ENCODE results near the gene CD300H.
"Not testable (repeated sequence)": the region's sequence is repeated elsewhere in the genome, so short reads cannot be mapped to it uniquely, and the experiment has no call there.

CD300H gene

DNA sequence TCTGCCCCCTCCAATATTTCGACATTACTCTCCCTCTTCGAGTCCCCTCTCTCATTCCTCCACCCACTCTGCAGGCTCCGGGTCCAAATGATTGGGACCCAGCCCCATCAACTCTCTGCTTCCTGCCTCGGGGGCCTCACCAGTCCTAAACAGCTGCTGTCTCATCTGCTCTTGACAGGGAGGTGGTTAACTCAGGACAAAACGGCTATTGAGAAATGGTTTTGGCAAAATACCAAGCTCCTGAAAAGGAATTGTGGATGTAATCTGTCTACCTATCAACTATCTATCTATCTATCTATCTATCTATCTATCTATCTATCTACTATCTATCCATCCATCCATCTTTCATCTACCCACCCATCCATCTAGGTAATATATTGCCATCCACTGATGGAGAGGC is 2.2 kb downstream of the CD300H start:
- Histone ChIP-seq H3K27me3 (ENCODE audit: low read depth, low read length) (no peaks in the 10 kb centered on the region), H3K4me3 (ENCODE audit: low read depth in 1 of 2, low read length in 2 of 2) (no peak overlapping the region), H3K4me1 (ENCODE audit: control insufficient read depth in 1 of 2, insufficient read depth in 2 of 2, low read length in 2 of 2) (no peaks in the 10 kb centered on the region)

DNA sequence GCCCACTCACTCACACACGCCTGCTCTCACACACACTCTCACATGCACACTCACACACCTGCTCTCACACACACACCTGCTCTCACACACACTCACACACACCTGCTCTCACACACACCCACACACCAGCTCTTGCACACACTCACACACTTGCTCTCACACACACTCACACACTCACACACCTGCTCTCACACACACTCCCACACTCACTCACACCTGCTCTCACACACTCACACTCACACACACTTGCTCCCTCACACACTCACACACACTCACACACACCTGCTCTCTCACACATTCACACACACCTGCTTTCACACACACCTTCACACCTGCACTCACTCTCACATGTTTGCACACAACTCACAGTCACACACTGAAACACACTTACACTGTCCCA is 4.0 kb downstream of the CD300H start:
- H3K4me1 ChIP-seq (ENCODE audit: control insufficient read depth in 1 of 2, insufficient read depth in 2 of 2, low read length in 2 of 2) = no peaks in the 10 kb centered on the region
- H3K27me3 ChIP-seq (ENCODE audit: low read depth, low read length) = no peaks in the 10 kb centered on the region
- no peak overlapping the region for H3K27ac ChIP-seq (ENCODE audit: low read length)
- H3K36me3 ChIP-seq (ENCODE audit: control insufficient read depth in 1 of 2, insufficient read depth in 2 of 2, low read length in 2 of 2) = no peaks in the 10 kb centered on the region
- no peaks in the 10 kb centered on the region for H3K9me3 ChIP-seq (ENCODE audit: control insufficient read depth in 1 of 2, low read length in 2 of 2)
- H3K4me3 ChIP-seq (ENCODE audit: low read depth in 1 of 2, low read length in 2 of 2) = no peak overlapping the region

More for the DNA sequence above, 2.2 kb downstream of the CD300H start:
- no peaks in the 10 kb centered on the region for H3K9me3 ChIP-seq (ENCODE audit: control insufficient read depth in 1 of 2, low read length in 2 of 2)
- H3K36me3 ChIP-seq (ENCODE audit: control insufficient read depth in 1 of 2, insufficient read depth in 2 of 2, low read length in 2 of 2) = no peaks in the 10 kb centered on the region
- H3K27ac ChIP-seq (ENCODE audit: low read length) = no peak overlapping the region

DNA sequence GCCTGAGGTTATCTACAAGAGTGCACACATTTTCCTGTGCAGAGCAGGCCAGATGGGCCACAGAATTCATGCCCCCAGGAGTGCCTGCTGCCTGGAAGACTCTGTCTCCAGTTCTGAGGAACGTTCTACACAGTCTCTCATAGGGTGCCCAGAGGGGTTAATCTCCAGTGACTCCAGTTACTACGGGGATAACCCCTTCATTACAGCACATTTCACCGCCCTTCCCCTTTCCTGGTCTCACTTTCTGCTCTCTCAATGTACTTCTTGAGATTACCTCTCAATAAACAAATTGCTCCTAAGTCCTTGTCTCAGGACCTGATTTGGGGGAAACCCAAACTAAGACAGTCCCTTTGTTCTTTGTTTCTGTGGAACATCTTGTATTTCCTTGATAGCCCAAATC is 5.7 kb downstream of the CD300H start:
- Histone ChIP-seq H3K9me3 (ENCODE audit: control insufficient read depth in 1 of 2, low read length in 2 of 2) (no peaks in the 10 kb centered on the region), H3K4me3 (ENCODE audit: low read depth in 1 of 2, low read length in 2 of 2) (no peak overlapping the region), H3K4me1 (ENCODE audit: control insufficient read depth in 1 of 2, insufficient read depth in 2 of 2, low read length in 2 of 2) (no peaks in the 10 kb centered on the region), H3K27me3 (ENCODE audit: low read depth, low read length) (no peaks in the 10 kb centered on the region), H3K27ac (ENCODE audit: low read length) (no peak overlapping the region), H3K36me3 (ENCODE audit: control insufficient read depth in 1 of 2, insufficient read depth in 2 of 2, low read length in 2 of 2) (no peaks in the 10 kb centered on the region)

DNA sequence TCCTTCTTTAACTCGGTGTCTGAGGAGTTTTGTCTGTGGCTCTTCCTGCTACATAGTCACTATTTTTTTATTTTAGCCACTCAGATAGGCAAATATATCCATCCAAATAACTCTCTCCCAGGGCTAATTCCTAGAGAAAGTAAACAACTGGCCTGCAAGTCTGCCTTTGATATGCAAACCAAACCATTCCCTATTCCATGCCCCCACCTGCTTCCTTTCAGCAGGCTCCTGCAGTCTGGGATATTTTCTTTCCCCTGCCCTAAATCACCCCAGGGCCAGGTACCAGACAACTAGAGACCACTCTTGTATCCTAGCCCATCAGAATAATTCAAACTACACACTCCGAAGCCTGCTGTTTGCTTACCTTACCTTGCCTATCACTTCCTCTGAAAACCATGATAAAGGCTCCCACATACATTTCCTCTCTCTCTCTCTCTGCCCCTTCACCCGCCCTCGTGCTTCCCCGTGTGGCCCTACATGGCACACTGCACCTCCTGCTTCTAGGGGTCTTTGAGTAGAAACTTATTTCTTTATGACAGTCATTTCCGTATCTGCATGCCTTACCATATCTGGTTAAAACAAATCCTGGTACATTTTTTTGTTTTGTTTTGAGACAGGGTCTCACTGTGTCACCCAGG is 8.3 kb downstream of the CD300H start:
- Histone ChIP-seq H3K27me3 (ENCODE audit: low read depth, low read length) (no peaks in the 10 kb centered on the region), H3K36me3 (ENCODE audit: control insufficient read depth in 1 of 2, insufficient read depth in 2 of 2, low read length in 2 of 2) (no peaks in the 10 kb centered on the region), H3K9me3 (ENCODE audit: control insufficient read depth in 1 of 2, low read length in 2 of 2) (no peaks in the 10 kb centered on the region), H3K4me1 (ENCODE audit: control insufficient read depth in 1 of 2, insufficient read depth in 2 of 2, low read length in 2 of 2) (no peaks in the 10 kb centered on the region), H3K27ac (ENCODE audit: low read length) (no peak overlapping the region), H3K4me3 (ENCODE audit: low read depth in 1 of 2, low read length in 2 of 2) (no peak overlapping the region)

- H3K4me1 ChIP-seq (ENCODE audit: control insufficient read depth in 1 of 2, insufficient read depth in 2 of 2, low read length in 2 of 2); H3K9me3 ChIP-seq (ENCODE audit: control insufficient read depth in 1 of 2, low read length in 2 of 2); H3K27ac ChIP-seq (ENCODE audit: low read length); H3K36me3 ChIP-seq (ENCODE audit: control insufficient read depth in 1 of 2, insufficient read depth in 2 of 2, low read length in 2 of 2); H3K4me3 ChIP-seq (ENCODE audit: low read depth in 1 of 2, low read length in 2 of 2); H3K27me3 ChIP-seq (ENCODE audit: low read depth, low read length): not testable (repeated sequence)
Observed at GRCh38 chr17:74558402-74558801, 8.9 kb downstream of the CD300H start.

DNA sequence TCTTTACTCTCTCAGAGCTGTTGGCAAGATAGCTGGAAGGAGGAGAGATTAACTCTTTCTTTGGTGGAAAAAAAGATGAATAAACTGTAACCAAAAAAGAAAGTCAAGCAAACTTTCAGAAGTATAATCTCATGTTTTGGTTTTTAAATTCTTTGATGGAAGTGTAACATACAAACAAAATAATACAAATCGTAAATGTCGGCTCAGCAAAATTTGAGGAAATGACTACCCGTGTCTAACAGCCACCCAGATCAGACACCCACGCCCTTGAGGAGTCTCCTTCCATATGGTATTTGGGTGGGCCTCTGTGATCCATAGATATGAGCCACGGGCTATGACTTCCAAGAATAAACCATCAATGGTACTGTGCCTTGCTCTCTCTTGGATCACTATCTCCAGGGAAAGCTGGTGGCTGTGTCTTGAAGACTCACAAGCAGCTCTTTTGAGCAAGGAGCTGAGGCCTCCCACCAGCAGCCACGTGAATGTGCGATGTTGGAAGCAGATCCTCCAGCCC is 11.8 kb downstream of the CD300H start:
- Histone ChIP-seq H3K4me1 (ENCODE audit: control insufficient read depth in 1 of 2, insufficient read depth in 2 of 2, low read length in 2 of 2) (no peaks in the 10 kb centered on the region), H3K27ac (ENCODE audit: low read length) (no peak overlapping the region), H3K27me3 (ENCODE audit: low read depth, low read length) (no peaks in the 10 kb centered on the region), H3K9me3 (ENCODE audit: control insufficient read depth in 1 of 2, low read length in 2 of 2) (no peaks in the 10 kb centered on the region), H3K4me3 (ENCODE audit: low read depth in 1 of 2, low read length in 2 of 2) (no peak overlapping the region), H3K36me3 (ENCODE audit: control insufficient read depth in 1 of 2, insufficient read depth in 2 of 2, low read length in 2 of 2) (no peaks in the 10 kb centered on the region)

- Histone ChIP-seq H3K4me3 (ENCODE audit: low read depth in 1 of 2, low read length in 2 of 2) (no peak overlapping the region), H3K27ac (ENCODE audit: low read length) (no peak overlapping the region), H3K36me3 (ENCODE audit: control insufficient read depth in 1 of 2, insufficient read depth in 2 of 2, low read length in 2 of 2) (no peaks in the 10 kb centered on the region), H3K27me3 (ENCODE audit: low read depth, low read length) (no peaks in the 10 kb centered on the region), H3K9me3 (ENCODE audit: control insufficient read depth in 1 of 2, low read length in 2 of 2) (no peaks in the 10 kb centered on the region), H3K4me1 (ENCODE audit: control insufficient read depth in 1 of 2, insufficient read depth in 2 of 2, low read length in 2 of 2) (no peaks in the 10 kb centered on the region)
Observed at GRCh38 chr17:74554909-74555308, 12.4 kb downstream of the CD300H start.

DNA sequence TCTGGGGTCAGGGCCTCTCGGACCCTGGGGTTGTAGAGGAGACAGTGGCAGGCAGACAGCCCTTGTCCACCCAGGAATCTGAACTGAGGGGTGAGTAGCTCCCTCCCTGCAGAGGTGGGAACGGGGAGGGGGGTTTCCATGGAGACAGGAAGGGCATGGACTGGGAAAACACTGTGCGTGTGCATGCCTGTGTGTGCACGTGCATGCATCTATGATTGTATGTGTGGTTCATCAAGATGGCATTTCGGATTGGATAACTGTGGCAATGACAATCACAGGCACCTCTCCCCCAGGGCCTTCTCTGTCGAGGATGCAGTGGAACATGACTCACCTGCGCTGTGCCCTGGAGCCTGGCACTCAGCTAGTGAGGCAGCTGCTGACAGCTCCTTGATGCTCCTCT is 15.3 kb downstream of the CD300H start:
- Histone ChIP-seq H3K36me3 (ENCODE audit: control insufficient read depth in 1 of 2, insufficient read depth in 2 of 2, low read length in 2 of 2) (no peaks in the 10 kb centered on the region), H3K27me3 (ENCODE audit: low read depth, low read length) (no peaks in the 10 kb centered on the region), H3K27ac (ENCODE audit: low read length) (no peak overlapping the region), H3K4me1 (ENCODE audit: control insufficient read depth in 1 of 2, insufficient read depth in 2 of 2, low read length in 2 of 2) (no peaks in the 10 kb centered on the region), H3K4me3 (ENCODE audit: low read depth in 1 of 2, low read length in 2 of 2) (no peak overlapping the region), H3K9me3 (ENCODE audit: control insufficient read depth in 1 of 2, low read length in 2 of 2) (no peaks in the 10 kb centered on the region)

GRCh38 chr17:74550602-74551001 is 16.7 kb downstream of the CD300H start:
- H3K27me3 ChIP-seq (ENCODE audit: low read depth, low read length) = no peaks in the 10 kb centered on the region
- H3K36me3 ChIP-seq (ENCODE audit: control insufficient read depth in 1 of 2, insufficient read depth in 2 of 2, low read length in 2 of 2) = no peaks in the 10 kb centered on the region
- H3K9me3 ChIP-seq (ENCODE audit: control insufficient read depth in 1 of 2, low read length in 2 of 2) = no peaks in the 10 kb centered on the region
- H3K4me3 ChIP-seq (ENCODE audit: low read depth in 1 of 2, low read length in 2 of 2) = no peak overlapping the region
- H3K4me1 ChIP-seq (ENCODE audit: control insufficient read depth in 1 of 2, insufficient read depth in 2 of 2, low read length in 2 of 2) = no peaks in the 10 kb centered on the region
- H3K27ac ChIP-seq (ENCODE audit: low read length) = no peak overlapping the region

- Histone ChIP-seq H3K36me3 (ENCODE audit: control insufficient read depth in 1 of 2, insufficient read depth in 2 of 2, low read length in 2 of 2) (no peaks in the 10 kb centered on the region), H3K27ac (ENCODE audit: low read length) (no peak overlapping the region), H3K4me1 (ENCODE audit: control insufficient read depth in 1 of 2, insufficient read depth in 2 of 2, low read length in 2 of 2) (no peaks in the 10 kb centered on the region), H3K4me3 (ENCODE audit: low read depth in 1 of 2, low read length in 2 of 2) (no peak overlapping the region), H3K27me3 (ENCODE audit: low read depth, low read length) (no peaks in the 10 kb centered on the region), H3K9me3 (ENCODE audit: control insufficient read depth in 1 of 2, low read length in 2 of 2) (no peaks in the 10 kb centered on the region)
Observed at GRCh38 chr17:74549343-74549742, 18.0 kb downstream of the CD300H start.

DNA sequence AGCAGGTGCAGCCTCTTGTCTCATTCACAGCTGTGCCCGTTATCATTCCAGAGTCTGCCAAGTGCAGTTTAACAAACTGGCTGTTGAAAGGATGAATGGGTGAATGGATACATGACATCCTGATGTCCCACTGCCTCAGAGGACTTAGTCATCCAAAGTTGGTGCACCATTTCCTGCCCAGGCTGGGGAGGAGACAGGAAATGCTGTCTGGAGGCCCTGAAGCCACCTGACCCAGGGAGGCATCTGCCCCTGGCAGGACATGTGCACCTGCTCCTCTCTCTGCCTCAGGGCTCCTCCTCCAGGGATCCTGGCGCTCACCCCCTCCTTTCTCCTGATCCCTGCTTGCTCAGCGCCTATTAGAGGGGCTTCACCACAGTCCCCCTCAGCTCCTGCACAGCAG is 19.6 kb downstream of the CD300H start:
- H3K27me3 ChIP-seq (ENCODE audit: low read depth, low read length) = no peaks in the 10 kb centered on the region
- H3K9me3 ChIP-seq (ENCODE audit: control insufficient read depth in 1 of 2, low read length in 2 of 2) = no peaks in the 10 kb centered on the region
- no peak overlapping the region for H3K4me3 ChIP-seq (ENCODE audit: low read depth in 1 of 2, low read length in 2 of 2)
- no peaks in the 10 kb centered on the region for H3K36me3 ChIP-seq (ENCODE audit: control insufficient read depth in 1 of 2, insufficient read depth in 2 of 2, low read length in 2 of 2)
- no peaks in the 10 kb centered on the region for H3K4me1 ChIP-seq (ENCODE audit: control insufficient read depth in 1 of 2, insufficient read depth in 2 of 2, low read length in 2 of 2)
- H3K27ac ChIP-seq (ENCODE audit: low read length) = no peak overlapping the region

- no peaks in the 10 kb centered on the region for H3K36me3 ChIP-seq (ENCODE audit: control insufficient read depth in 1 of 2, insufficient read depth in 2 of 2, low read length in 2 of 2)
- no peaks in the 10 kb centered on the region for H3K9me3 ChIP-seq (ENCODE audit: control insufficient read depth in 1 of 2, low read length in 2 of 2)
- H3K4me1 ChIP-seq (ENCODE audit: control insufficient read depth in 1 of 2, insufficient read depth in 2 of 2, low read length in 2 of 2) = no peaks in the 10 kb centered on the region
- H3K4me3 ChIP-seq (ENCODE audit: low read depth in 1 of 2, low read length in 2 of 2) = no peak overlapping the region
- no peak overlapping the region for H3K27ac ChIP-seq (ENCODE audit: low read length)
- H3K27me3 ChIP-seq (ENCODE audit: low read depth, low read length) = no peaks in the 10 kb centered on the region
Observed at GRCh38 chr17:74547264-74547663, 20.0 kb downstream of the CD300H start.
